ENCODE data around the gene SELPLG. TPM values are rescaled to one million over a fixed set of nuclear protein-coding genes. Genes with fewer than 3 reads are reported as not detected.
A peak's percentile ranks its signal among the peaks of the same experiment; 100 is the strongest.

Gene SELPLG
- total RNA-seq, 4 donors from 2014 or later: 2.1 to 6.0 (median 2.8) TPM

- 82 to 83% methylated on average over 7 of the region's 7 CpGs for WGBS, 2 donors
- intact Hi-C loops (cut with DNase I): no loop called here
- H3K27me3 ChIP-seq: no peaks in the 10 kb centered on the region
- TF ChIP-seq POLR2A (IDR thresholded peaks at IDR 0.05) (no peak), CTCF (IDR thresholded peaks at IDR 0.05) (no peak)
- no peaks in the 10 kb centered on the region for H3K9me3 ChIP-seq
- H3K36me3 ChIP-seq: no peaks in the 10 kb centered on the region
- DNase-seq: no peak
- no peak overlapping the region for H3K4me3 ChIP-seq (replicated peaks in 1 of 3)
- peak overlapping the region in 1 of 3 donors; percentile 13 for H3K27ac ChIP-seq
- H3K4me1 ChIP-seq: peaks cover 0 to 62% of the 10 kb centered on the region in 2 donors
Measured at GRCh38 chr12:108637222-108637971, 3.7 kb upstream of the SELPLG start.

- Histone ChIP-seq H3K36me3 (no peaks in the 10 kb centered on the region), H3K4me1 (peaks cover 0 to 55% of the 10 kb centered on the region in 2 donors), H3K27me3 (no peaks in the 10 kb centered on the region), H3K9me3 (no peaks in the 10 kb centered on the region), H3K27ac (peak overlapping the region in 2 of 3 donors; percentile 50 to 75), H3K4me3 (replicated peaks in 1 of 3) (no peak overlapping the region)
- WGBS, 2 donors: 53 to 56% methylated on average over 6 of the region's 6 CpGs
- TF ChIP-seq CTCF (IDR thresholded peaks at IDR 0.05): no peak
- no peak for TF ChIP-seq POLR2A (IDR thresholded peaks at IDR 0.05)
- intact Hi-C loops (cut with DNase I): no loop called here
- DNase-seq: no peak
Measured at GRCh38 chr12:108635997-108636808, 2.5 kb upstream of the SELPLG start.

- Histone ChIP-seq H3K27ac (peak overlapping the region in 1 of 3 donors; percentile 75), H3K4me3 (replicated peaks in 1 of 3) (no peak overlapping the region), H3K36me3 (no peaks in the 10 kb centered on the region), H3K9me3 (no peaks in the 10 kb centered on the region), H3K4me1 (peaks cover 0 to 55% of the 10 kb centered on the region in 2 donors), H3K27me3 (no peaks in the 10 kb centered on the region)
- intact Hi-C loops (cut with DNase I): no loop called here
- no peak for TF ChIP-seq POLR2A (IDR thresholded peaks at IDR 0.05)
- TF ChIP-seq CTCF (IDR thresholded peaks at IDR 0.05): no peak
- peak in 1 of 2 donors; percentile 35 for DNase-seq
- 51 to 68% methylated on average over 15 of the region's 15 CpGs for WGBS, 2 donors
Measured at GRCh38 chr12:108635201-108635996, 1.7 kb upstream of the SELPLG start.

- H3K27me3 ChIP-seq: no peaks in the 10 kb centered on the region
- H3K9me3 ChIP-seq: no peaks in the 10 kb centered on the region
- H3K4me3 ChIP-seq (replicated peaks in 1 of 3): no peak overlapping the region
- intact Hi-C loops (cut with DNase I): no loop called here
- WGBS, 2 donors: 72 to 95% methylated on average over 3 to 4 of the region's 4 CpGs
- peak overlapping the region in 2 of 3 donors; percentile 8 to 29 for H3K27ac ChIP-seq
- TF ChIP-seq POLR2A (IDR thresholded peaks at IDR 0.05) (no peak), CTCF (IDR thresholded peaks at IDR 0.05) (no peak)
- H3K36me3 ChIP-seq: no peaks in the 10 kb centered on the region
- no peak for DNase-seq
- peaks cover 0 to 55% of the 10 kb centered on the region in 2 donors for H3K4me1 ChIP-seq
Measured at GRCh38 chr12:108634341-108634751, 652 bp upstream of the SELPLG start.
